ENCODE data around the gene RNF130. TPM values are rescaled to one million over a fixed set of nuclear protein-coding genes. Genes with fewer than 3 reads are reported as not detected.
"Not testable (repeated sequence)": the region's sequence is repeated elsewhere in the genome, so short reads cannot be mapped to it uniquely, and the experiment has no call there.

The RNF130 gene
- total RNA-seq, 2 experiments from 2014 or later = 10.0 to 10.8 TPM

DNA sequence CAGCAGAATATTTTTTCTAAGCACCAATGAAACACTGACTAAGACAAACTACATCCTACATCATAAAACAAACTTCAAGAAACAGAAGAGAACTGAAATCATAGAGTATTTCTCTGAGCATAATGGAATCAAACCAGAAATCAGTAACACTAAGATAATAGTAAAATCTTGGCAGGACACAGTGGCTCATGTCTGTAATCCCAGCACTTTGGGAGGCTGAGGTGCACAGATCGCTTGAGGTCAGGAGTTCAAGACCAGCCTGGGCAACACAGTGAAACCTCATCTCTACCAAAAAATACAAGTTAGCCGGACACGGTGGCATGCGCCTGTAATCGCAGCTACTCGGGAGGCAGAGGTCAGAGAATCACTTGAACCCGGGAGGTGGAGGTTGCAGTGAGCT, 63.1 kb downstream of the RNF130 start:
- no peaks in the 10 kb centered on the region for H3K9me3 Mint-ChIP-seq
- H3K4me1 Mint-ChIP-seq = peaks cover 27% of the 10 kb centered on the region
- DNase-seq = no peak
- H3K27me3 Mint-ChIP-seq = no peaks in the 10 kb centered on the region
- H3K4me3 Mint-ChIP-seq = no peak overlapping the region
- H3K27ac Mint-ChIP-seq = no peak overlapping the region
- H3K36me3 Mint-ChIP-seq = peaks cover 7% of the 10 kb centered on the region

DNA sequence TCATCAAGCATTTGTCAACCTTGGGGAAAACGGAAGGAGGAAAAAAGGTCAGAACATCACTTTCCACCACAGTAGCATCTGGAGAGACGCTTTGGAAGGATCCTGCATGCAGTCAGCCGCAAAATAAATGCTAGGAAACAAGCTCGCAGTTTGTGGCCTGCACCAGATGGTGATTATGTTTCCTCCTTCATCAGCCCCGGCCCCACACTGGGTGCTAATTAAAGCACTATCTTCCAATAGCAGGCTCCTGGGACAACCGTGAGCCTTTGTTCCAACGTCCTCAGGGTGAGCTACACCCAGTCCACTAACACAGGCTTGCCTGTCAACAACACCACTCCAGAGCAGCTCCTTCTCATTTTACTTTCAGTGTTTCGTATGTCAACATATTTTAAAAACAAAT, 64.0 kb downstream of the RNF130 start:
- H3K27me3 Mint-ChIP-seq = no peaks in the 10 kb centered on the region
- no peak overlapping the region for H3K4me3 Mint-ChIP-seq
- H3K36me3 Mint-ChIP-seq = peaks cover 7% of the 10 kb centered on the region
- H3K4me1 Mint-ChIP-seq = peaks cover 27% of the 10 kb centered on the region
- no peak overlapping the region for H3K27ac Mint-ChIP-seq
- no peak for DNase-seq
- H3K9me3 Mint-ChIP-seq = no peaks in the 10 kb centered on the region

DNA sequence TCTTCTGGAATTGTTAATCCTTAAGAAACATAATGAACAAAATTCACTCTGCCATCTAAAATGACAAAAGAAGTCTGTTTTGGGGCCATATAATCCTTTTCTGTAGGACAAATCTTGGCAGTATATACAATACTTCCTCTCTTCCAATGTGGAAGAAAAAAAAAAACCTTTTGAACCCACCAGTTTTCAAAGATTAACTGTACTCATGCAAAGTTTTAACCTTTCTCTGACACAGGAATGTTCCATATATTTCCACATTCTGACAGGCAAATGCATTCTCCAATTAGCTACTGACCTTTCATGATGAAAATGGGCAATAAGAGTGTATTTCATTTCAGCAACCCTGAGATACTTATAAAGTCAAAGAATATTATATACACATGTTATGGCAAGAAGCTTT, 65.4 kb downstream of the RNF130 start:
- peaks cover 27% of the 10 kb centered on the region for H3K4me1 Mint-ChIP-seq
- peaks cover 10% of the 10 kb centered on the region for H3K36me3 Mint-ChIP-seq
- H3K4me3 Mint-ChIP-seq = no peak overlapping the region
- no peaks in the 10 kb centered on the region for H3K9me3 Mint-ChIP-seq
- H3K27me3 Mint-ChIP-seq = no peaks in the 10 kb centered on the region
- H3K27ac Mint-ChIP-seq = no peak overlapping the region
- DNase-seq = no peak

DNA sequence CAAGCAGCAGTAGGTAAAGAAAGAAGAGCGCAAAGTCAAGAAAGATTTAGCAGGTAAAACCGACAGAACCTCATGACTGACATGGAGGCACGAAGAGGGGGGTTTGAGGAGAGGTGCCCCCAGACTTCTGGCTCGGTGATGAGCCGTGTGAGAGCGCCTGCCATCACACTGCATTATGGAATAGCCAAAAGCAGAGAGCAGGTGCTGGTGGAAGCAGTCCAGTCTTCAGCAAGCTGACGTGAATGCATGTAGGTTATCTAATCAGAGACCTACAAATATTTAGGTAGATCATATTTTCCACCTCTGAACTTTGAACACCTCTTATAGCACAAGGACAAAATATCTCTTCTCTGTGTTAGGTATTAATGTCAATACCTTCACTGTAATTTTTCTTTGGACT, 68.4 kb downstream of the RNF130 start:
- H3K4me1 Mint-ChIP-seq = peaks cover 23% of the 10 kb centered on the region
- H3K9me3 Mint-ChIP-seq = no peaks in the 10 kb centered on the region
- no peak overlapping the region for H3K4me3 Mint-ChIP-seq
- H3K36me3 Mint-ChIP-seq = peaks cover 8% of the 10 kb centered on the region
- H3K27me3 Mint-ChIP-seq = no peaks in the 10 kb centered on the region
- DNase-seq = no peak
- no peak overlapping the region for H3K27ac Mint-ChIP-seq

DNA sequence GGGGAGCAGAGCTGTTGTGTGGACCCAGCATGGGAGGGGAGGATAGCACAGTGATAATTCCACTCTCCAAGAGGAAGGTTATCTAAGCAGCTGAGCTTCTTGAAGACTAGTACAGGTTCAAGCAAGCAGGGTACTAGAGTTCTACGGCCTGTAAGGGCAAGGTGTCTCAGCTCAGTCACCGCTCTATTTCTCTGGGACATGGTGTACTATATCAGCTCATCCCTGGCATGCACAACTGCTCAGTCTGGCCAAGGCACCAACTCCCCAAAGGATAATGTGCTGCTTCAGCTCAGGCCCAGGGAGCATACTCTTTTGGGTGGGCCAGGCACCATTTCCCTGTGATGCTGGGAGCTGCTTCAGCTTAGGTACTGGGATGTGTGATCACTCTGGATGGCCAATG, 69.8 kb downstream of the RNF130 start:
- Mint-ChIP-seq H3K27me3 (no peaks in the 10 kb centered on the region), H3K4me3 (no peak overlapping the region), H3K9me3 (peaks cover 1% of the 10 kb centered on the region), H3K4me1 (peaks cover 10% of the 10 kb centered on the region), H3K27ac (no peak overlapping the region), H3K36me3 (peaks cover 7% of the 10 kb centered on the region)
- no peak for DNase-seq

DNA sequence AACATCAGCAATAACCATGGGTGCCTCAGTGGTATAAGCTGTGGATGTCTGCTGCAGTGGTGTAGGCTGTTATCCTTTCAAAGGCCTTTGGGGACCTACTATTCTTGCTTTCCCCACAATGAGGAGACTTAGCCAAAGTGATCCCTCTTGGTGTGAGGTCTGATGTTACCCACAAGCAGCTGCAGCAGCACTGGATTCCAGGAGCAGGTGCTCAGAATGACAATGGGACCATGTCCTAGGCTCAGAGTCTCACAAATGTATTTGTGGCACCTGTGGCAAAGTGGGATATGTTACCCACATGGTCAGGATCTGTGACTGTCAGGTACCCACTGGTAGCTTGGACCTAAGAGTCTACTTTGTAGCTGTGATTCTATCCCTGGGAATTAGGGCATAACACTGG, 70.4 kb downstream of the RNF130 start:
- no peak overlapping the region for H3K4me3 Mint-ChIP-seq
- peaks cover 4% of the 10 kb centered on the region for H3K4me1 Mint-ChIP-seq
- DNase-seq = no peak
- peaks cover 1% of the 10 kb centered on the region for H3K9me3 Mint-ChIP-seq
- no peak overlapping the region for H3K27ac Mint-ChIP-seq
- H3K27me3 Mint-ChIP-seq = no peaks in the 10 kb centered on the region
- peaks cover 7% of the 10 kb centered on the region for H3K36me3 Mint-ChIP-seq

DNA sequence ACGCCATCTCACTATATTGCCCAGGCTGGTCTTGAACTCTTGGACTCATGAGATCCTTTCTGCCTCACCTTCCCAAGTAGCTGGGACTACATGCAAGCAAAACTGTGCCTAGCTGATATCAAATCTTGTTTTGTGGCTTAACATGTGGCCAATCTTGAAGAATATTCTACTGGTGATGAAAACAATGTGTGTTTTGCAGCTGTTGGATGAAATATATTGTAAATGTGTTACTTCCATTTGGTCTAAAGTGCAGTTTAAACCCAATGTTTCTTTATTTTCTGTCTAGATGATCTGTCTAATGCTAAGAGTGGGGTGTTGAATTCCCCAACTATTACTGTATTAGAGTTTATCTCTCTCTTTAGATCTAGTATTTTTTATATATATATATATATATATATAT, 73.1 kb downstream of the RNF130 start:
- peaks cover 9% of the 10 kb centered on the region for H3K36me3 Mint-ChIP-seq
- H3K27me3 Mint-ChIP-seq = no peaks in the 10 kb centered on the region
- H3K9me3 Mint-ChIP-seq = peaks cover 6% of the 10 kb centered on the region
- no peaks in the 10 kb centered on the region for H3K4me1 Mint-ChIP-seq
- no peak for DNase-seq
- no peak overlapping the region for H3K27ac Mint-ChIP-seq
- no peak overlapping the region for H3K4me3 Mint-ChIP-seq

DNA sequence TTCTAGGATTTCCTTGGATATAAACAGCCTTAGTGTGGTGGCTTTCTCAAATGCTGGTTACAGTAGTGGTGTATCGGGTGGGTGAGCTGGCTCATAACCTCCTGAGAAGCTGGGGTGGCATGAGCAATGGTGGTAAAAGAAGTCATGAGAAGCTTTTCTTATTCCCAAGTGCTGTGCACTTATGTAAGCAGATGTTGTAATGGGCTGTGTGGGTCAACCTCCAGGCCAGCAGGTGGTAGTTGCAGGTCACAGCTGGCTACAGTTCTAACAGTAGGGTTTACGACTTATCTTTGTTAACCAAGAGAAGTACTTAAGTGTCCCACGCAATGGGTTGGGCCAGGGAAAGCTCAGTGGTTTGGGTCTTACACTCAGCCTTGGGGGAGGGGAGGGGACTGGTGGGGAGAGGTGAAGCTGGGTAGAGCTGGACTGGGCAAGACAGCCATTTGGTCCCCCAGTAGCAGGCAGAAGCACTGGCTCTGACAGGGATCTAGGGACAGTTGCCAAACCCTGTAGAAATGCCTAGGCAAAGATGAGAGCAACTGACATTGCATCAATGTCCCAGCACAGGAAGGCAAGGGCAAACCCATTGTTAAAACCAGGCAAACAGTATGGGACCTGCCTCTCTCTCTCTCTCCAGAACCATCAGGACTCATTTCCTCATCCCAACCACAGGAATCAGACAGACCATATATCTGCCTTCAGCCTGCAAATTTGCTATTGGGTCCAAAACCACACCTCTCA, 76.8 kb downstream of the RNF130 start:
- Mint-ChIP-seq H3K4me1 (no peaks in the 10 kb centered on the region), H3K9me3 (peaks cover 6% of the 10 kb centered on the region), H3K4me3 (no peak overlapping the region), H3K36me3 (peaks cover 2% of the 10 kb centered on the region), H3K27ac (no peak overlapping the region), H3K27me3 (no peaks in the 10 kb centered on the region)
- DNase-seq = no peak

DNA sequence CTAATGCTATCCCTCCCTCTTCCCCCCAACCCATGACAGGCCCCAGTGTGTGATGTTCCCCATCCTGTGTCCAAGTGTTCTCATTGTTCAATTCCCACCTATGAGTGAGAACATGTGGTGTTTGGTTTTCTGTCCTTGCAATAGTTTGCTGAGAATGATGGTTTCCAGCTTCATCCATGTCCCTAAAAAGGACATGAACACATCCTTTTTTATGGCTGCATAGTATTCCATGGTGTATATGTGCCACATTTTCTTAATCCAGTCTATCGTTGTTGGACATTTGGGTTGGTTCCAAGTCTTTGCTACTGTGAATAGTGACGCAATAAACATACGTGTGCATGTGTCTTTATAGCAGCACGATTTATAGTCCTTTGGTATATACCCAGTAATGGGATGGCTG, 78.7 kb downstream of the RNF130 start:
- not testable (repeated sequence) for H3K4me1 Mint-ChIP-seq, H3K27ac Mint-ChIP-seq, DNase-seq, H3K36me3 Mint-ChIP-seq, H3K27me3 Mint-ChIP-seq, H3K4me3 Mint-ChIP-seq, H3K9me3 Mint-ChIP-seq

DNA sequence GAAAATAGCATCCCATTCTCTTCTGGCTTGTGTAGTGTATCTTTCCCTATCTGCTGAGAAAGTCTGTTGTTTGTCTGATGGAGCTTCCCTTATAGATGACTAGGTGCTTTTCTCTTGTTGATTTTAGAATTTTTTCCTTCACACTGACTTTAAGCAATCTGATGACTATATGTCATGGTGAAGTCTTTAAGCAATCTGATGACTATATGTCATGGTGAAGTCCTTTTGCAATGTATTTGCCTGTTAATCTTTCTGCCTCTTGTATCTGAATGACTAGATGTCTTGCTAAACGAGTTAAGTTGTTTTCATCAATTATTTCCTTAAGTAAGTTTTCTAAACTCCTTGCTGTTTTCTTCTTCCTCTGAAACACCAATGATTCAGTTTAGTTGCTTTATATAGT, 80.5 kb downstream of the RNF130 start:
- H3K27ac Mint-ChIP-seq = no peak overlapping the region
- H3K4me1 Mint-ChIP-seq = no peaks in the 10 kb centered on the region
- no peaks in the 10 kb centered on the region for H3K27me3 Mint-ChIP-seq
- DNase-seq = no peak
- peaks cover 5% of the 10 kb centered on the region for H3K9me3 Mint-ChIP-seq
- H3K4me3 Mint-ChIP-seq = no peak overlapping the region
- H3K36me3 Mint-ChIP-seq = peaks cover 2% of the 10 kb centered on the region

DNA sequence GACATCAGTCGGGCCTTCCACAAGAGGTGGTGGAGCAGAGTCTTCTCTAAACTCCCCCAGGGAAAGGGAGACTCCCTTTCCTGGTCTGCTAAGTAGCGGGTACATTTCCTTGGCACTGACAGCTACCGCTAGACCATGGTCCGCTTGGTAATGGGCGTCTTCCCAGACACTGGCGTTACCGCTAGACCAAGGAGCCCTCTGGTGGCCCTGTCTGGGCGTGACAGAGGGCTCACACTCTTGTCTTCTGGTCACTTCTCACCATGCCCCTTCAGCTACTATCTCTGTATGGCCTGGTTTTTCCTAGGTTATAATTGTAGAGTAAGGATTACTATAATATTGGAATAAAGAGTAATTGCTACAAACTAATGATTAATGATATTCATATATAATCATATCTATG, 81.0 kb downstream of the RNF130 start:
- not testable (repeated sequence) for H3K4me1 Mint-ChIP-seq, H3K9me3 Mint-ChIP-seq, H3K4me3 Mint-ChIP-seq, DNase-seq, H3K36me3 Mint-ChIP-seq, H3K27me3 Mint-ChIP-seq, H3K27ac Mint-ChIP-seq

DNA sequence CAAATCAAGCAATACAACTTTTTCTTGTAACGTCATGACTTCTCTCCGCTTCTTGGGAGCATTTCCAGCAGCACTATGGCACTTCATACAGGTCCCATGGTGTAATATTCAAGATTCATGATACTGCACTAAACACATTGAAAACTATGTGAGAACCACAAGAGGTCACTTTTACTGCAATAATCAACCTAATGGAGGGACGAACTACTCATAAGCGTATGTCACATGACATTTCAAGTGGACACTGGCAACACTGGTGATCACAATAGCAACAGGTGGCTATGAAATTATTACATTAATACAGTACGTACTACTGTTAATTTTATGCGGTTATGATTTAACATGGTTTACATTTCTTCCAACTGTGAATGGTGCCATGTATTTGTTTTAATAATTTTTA, 85.2 kb downstream of the RNF130 start:
- Mint-ChIP-seq H3K36me3 (no peaks in the 10 kb centered on the region), H3K9me3 (no peaks in the 10 kb centered on the region), H3K4me3 (no peak overlapping the region), H3K4me1 (no peaks in the 10 kb centered on the region), H3K27me3 (no peaks in the 10 kb centered on the region), H3K27ac (no peak overlapping the region)
- no peak for DNase-seq

DNA sequence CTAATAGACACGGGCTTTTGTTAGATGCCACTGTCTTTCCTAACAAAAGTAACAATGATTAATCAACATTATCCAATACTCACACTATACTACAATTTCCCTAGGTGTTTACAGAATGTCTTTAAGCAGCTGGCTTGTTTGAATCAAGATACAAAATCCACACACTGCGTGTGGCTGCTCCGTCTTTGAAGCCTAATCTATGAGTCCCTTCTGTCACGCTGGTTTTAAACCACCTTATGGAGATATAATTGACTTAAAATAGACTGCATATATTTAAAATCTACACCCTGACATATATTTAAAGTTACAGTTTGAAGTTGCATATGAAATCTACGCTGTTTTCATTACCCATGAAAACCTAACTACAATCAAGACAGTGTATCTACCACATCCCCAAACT, 89.9 kb downstream of the RNF130 start:
- no peak for DNase-seq
- Mint-ChIP-seq H3K27ac (no peak overlapping the region), H3K4me1 (no peaks in the 10 kb centered on the region), H3K4me3 (no peak overlapping the region), H3K9me3 (no peaks in the 10 kb centered on the region), H3K36me3 (no peaks in the 10 kb centered on the region), H3K27me3 (no peaks in the 10 kb centered on the region)

DNA sequence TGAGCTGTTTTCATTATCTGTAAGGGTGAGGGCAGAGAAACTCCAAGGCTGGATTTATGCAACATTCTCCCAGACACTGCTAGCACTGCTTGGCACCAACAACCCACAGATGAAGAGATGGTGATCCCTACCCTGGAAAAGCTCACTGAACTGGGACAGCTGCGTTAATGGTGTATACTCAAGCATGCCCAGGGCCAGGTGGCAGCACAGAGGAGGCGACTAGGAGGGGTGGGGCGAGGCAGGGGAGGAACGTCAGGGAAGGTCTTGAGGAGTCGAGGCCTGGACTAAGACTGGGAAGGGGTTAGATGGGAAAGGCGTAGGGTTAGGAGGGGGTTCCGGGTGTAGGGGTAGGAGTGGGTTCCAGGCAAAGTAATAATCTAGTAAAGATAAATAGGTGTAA, 90.8 kb downstream of the RNF130 start:
- H3K27ac Mint-ChIP-seq = no peak overlapping the region
- H3K36me3 Mint-ChIP-seq = no peaks in the 10 kb centered on the region
- no peaks in the 10 kb centered on the region for H3K4me1 Mint-ChIP-seq
- H3K27me3 Mint-ChIP-seq = no peaks in the 10 kb centered on the region
- H3K9me3 Mint-ChIP-seq = no peaks in the 10 kb centered on the region
- no peak for DNase-seq
- H3K4me3 Mint-ChIP-seq = no peak overlapping the region

DNA sequence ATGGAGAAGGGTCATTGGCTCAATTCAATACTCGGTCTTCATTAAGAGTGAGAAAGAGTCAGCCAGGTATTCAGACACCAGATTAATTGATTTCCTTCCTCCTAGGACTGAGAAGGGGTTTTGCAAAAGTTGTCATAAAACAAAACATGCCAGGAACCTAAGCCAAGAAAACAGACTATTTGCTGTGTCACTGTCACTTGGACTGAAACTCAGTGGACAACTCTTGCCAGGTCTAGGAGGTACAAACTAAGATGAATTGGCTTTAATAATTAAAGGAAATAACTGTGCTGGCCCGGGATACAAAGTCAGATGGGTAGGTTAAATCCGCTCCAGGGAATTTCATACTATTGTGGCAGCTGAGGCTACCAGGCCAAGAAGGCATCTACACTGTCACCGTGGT, 92.8 kb downstream of the RNF130 start:
- H3K27ac Mint-ChIP-seq = no peak overlapping the region

DNA sequence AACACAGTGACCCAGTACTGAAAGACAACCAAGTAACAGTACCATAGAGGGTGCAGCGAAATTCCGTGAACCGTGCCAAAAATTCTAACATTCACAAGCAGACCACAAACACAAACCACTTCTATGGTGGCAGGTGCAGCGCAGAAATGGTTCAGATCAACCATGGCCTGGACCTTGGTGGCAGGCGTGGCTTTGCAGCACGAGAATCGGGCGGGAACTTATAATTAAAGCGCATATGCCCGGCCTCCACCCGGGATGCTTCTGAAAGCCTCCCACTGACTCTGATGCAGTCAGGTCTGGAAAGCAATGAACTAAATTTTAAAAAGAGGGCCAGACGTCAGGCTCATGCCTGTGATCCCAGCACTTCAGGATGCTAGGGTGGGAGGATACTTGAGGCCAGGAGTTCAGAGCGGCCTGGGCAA, 95.8 kb downstream of the RNF130 start:
- Mint-ChIP-seq H3K4me1 (peaks cover 5% of the 10 kb centered on the region), H3K27ac (no peak overlapping the region), H3K27me3 (no peaks in the 10 kb centered on the region), H3K4me3 (no peak overlapping the region), H3K36me3 (peaks cover 2% of the 10 kb centered on the region), H3K9me3 (no peaks in the 10 kb centered on the region)
- DNase-seq = no peak

More for the DNA sequence above, 92.8 kb downstream of the RNF130 start:
- no peaks in the 10 kb centered on the region for H3K27me3 Mint-ChIP-seq
- no peaks in the 10 kb centered on the region for H3K9me3 Mint-ChIP-seq
- no peaks in the 10 kb centered on the region for H3K4me1 Mint-ChIP-seq
- no peak overlapping the region for H3K4me3 Mint-ChIP-seq
- DNase-seq = no peak
- no peaks in the 10 kb centered on the region for H3K36me3 Mint-ChIP-seq
